ENCODE results near the gene HPDL.
"Not testable (repeated sequence)": the region's sequence is repeated elsewhere in the genome, so short reads cannot be mapped to it uniquely, and the experiment has no call there.

HPDL gene

GRCh38 chr1:45353685-45354084 lies 27.0 kb downstream of the HPDL start:
- no peak overlapping the region for H3K27ac ChIP-seq (ENCODE audit: low read depth, low read length)
- no peaks in the 10 kb centered on the region for H3K27me3 ChIP-seq (ENCODE audit: insufficient read depth, low read length)
- no peak overlapping the region for H3K4me3 ChIP-seq (ENCODE audit: low read depth, low read length)
- no peaks in the 10 kb centered on the region for H3K36me3 ChIP-seq (ENCODE audit: insufficient read depth, low read length)
- peaks cover 5% of the 10 kb centered on the region for H3K4me1 ChIP-seq (ENCODE audit: control insufficient read depth, insufficient read depth, low read length, unreplicated experiment)
- no peaks in the 10 kb centered on the region for H3K79me2 ChIP-seq (ENCODE audit: control insufficient read depth, insufficient read depth, low read length, unreplicated experiment)
- no peak overlapping the region for H2AFZ ChIP-seq (ENCODE audit: low read length, unreplicated experiment)

DNA sequence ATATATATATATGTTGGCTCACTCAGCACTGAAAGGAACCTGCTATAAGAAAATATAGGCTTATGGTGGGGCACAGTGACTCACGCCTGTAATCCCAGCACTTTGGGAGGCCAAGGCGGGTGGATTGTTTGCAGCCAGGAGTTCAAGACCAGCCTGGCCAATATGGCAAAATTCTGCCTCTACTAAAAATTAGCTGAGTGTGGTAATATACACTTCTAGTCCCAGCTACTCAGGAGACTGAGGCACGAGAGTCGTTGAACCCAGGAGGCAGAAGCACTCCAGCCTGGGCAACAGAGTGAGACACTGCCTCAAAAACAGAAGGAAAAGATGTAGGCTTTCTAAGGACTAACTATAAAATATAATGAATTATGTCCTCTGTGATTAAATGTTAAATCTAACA lies 28.1 kb downstream of the HPDL start:
- no peaks in the 10 kb centered on the region for H3K36me3 ChIP-seq (ENCODE audit: insufficient read depth, low read length)
- H2AFZ ChIP-seq (ENCODE audit: low read length, unreplicated experiment): no peak overlapping the region
- H3K79me2 ChIP-seq (ENCODE audit: control insufficient read depth, insufficient read depth, low read length, unreplicated experiment): no peaks in the 10 kb centered on the region
- H3K4me1 ChIP-seq (ENCODE audit: control insufficient read depth, insufficient read depth, low read length, unreplicated experiment): no peaks in the 10 kb centered on the region
- H3K27ac ChIP-seq (ENCODE audit: low read depth, low read length): no peak overlapping the region
- H3K27me3 ChIP-seq (ENCODE audit: insufficient read depth, low read length): no peaks in the 10 kb centered on the region
- H3K4me3 ChIP-seq (ENCODE audit: low read depth, low read length): no peak overlapping the region

- Histone ChIP-seq H3K79me2 (ENCODE audit: control insufficient read depth, insufficient read depth, low read length, unreplicated experiment) (no peaks in the 10 kb centered on the region), H3K36me3 (ENCODE audit: insufficient read depth, low read length) (no peaks in the 10 kb centered on the region), H3K4me3 (ENCODE audit: low read depth, low read length) (no peak overlapping the region), H3K4me1 (ENCODE audit: control insufficient read depth, insufficient read depth, low read length, unreplicated experiment) (peaks cover 8% of the 10 kb centered on the region), H3K27me3 (ENCODE audit: insufficient read depth, low read length) (no peaks in the 10 kb centered on the region), H3K27ac (ENCODE audit: low read depth, low read length) (no peak overlapping the region), H2AFZ (ENCODE audit: low read length, unreplicated experiment) (no peak overlapping the region)
Measured at GRCh38 chr1:45355683-45356082, 29.0 kb downstream of the HPDL start.

GRCh38 chr1:45356186-45356585 lies 29.5 kb downstream of the HPDL start:
- H3K79me2 ChIP-seq (ENCODE audit: control insufficient read depth, insufficient read depth, low read length, unreplicated experiment): no peaks in the 10 kb centered on the region
- H3K4me1 ChIP-seq (ENCODE audit: control insufficient read depth, insufficient read depth, low read length, unreplicated experiment): peaks cover 11% of the 10 kb centered on the region
- no peak overlapping the region for H3K4me3 ChIP-seq (ENCODE audit: low read depth, low read length)
- H3K36me3 ChIP-seq (ENCODE audit: insufficient read depth, low read length): no peaks in the 10 kb centered on the region
- no peaks in the 10 kb centered on the region for H3K27me3 ChIP-seq (ENCODE audit: insufficient read depth, low read length)
- no peak overlapping the region for H2AFZ ChIP-seq (ENCODE audit: low read length, unreplicated experiment)
- no peak overlapping the region for H3K27ac ChIP-seq (ENCODE audit: low read depth, low read length)

- H2AFZ ChIP-seq (ENCODE audit: low read length, unreplicated experiment): peak overlapping the region; percentile 90
- H3K4me3 ChIP-seq (ENCODE audit: low read depth, low read length): peak overlapping the region; percentile 49; the same call in 1 of the 2 replicates
- no peak overlapping the region for H3K27ac ChIP-seq (ENCODE audit: low read depth, low read length)
- no peaks in the 10 kb centered on the region for H3K79me2 ChIP-seq (ENCODE audit: control insufficient read depth, insufficient read depth, low read length, unreplicated experiment)
- peaks cover 11% of the 10 kb centered on the region for H3K4me1 ChIP-seq (ENCODE audit: control insufficient read depth, insufficient read depth, low read length, unreplicated experiment)
- H3K36me3 ChIP-seq (ENCODE audit: insufficient read depth, low read length): no peaks in the 10 kb centered on the region
- no peaks in the 10 kb centered on the region for H3K27me3 ChIP-seq (ENCODE audit: insufficient read depth, low read length)
Measured at GRCh38 chr1:45359882-45360513, 33.3 kb downstream of the HPDL start.

DNA sequence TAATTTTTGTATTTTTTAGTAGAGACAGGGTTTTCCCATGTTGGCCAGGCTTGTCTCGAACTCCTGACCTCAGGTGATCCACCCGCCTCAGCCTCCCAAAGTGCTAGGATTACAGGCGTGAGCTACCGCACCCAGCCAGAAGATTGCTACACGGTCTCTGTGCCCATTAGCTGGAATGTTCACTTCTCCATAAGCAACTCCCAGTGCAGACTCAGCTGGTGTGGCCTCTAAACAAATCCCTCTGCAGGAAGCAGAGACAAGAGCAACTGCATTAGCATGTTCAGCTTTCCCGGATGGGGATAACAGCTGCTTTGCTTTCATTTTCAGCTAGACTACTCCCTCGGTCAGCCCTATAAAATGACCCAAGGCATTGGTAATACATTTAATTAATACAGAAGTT lies 34.3 kb downstream of the HPDL start:
- Histone ChIP-seq H3K4me1 (ENCODE audit: control insufficient read depth, insufficient read depth, low read length, unreplicated experiment) (peaks cover 11% of the 10 kb centered on the region), H3K4me3 (ENCODE audit: low read depth, low read length) (peak overlapping the region; percentile 36), H2AFZ (ENCODE audit: low read length, unreplicated experiment) (peak overlapping the region; percentile 50)
- not testable (repeated sequence) for H3K27me3 ChIP-seq (ENCODE audit: insufficient read depth, low read length); H3K27ac ChIP-seq (ENCODE audit: low read depth, low read length); H3K36me3 ChIP-seq (ENCODE audit: insufficient read depth, low read length); H3K79me2 ChIP-seq (ENCODE audit: control insufficient read depth, insufficient read depth, low read length, unreplicated experiment)

DNA sequence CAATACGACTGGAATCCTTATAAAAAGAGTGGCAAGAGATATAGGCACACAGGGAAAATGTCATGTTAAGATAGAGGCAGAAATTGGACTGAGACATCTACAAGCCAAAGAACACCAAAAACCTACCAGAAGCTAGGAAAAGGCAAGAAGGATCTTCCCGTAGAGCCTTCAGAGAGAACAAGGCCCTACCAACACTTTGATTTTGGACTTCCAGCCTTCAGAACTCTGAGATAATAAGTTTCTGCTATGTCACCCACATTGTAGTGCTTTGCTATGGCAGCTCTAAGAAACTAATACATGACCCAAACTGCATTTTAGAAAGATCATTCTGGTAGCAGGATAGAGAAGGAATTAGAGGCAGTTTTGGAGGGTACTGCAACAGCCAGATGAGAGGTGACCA lies 37.6 kb downstream of the HPDL start:
- H2AFZ ChIP-seq (ENCODE audit: low read length, unreplicated experiment): no peak overlapping the region
- peaks cover 11% of the 10 kb centered on the region for H3K4me1 ChIP-seq (ENCODE audit: control insufficient read depth, insufficient read depth, low read length, unreplicated experiment)
- H3K27ac ChIP-seq (ENCODE audit: low read depth, low read length): no peak overlapping the region
- H3K27me3 ChIP-seq (ENCODE audit: insufficient read depth, low read length): no peaks in the 10 kb centered on the region
- no peaks in the 10 kb centered on the region for H3K36me3 ChIP-seq (ENCODE audit: insufficient read depth, low read length)
- H3K4me3 ChIP-seq (ENCODE audit: low read depth, low read length): no peak overlapping the region
- no peaks in the 10 kb centered on the region for H3K79me2 ChIP-seq (ENCODE audit: control insufficient read depth, insufficient read depth, low read length, unreplicated experiment)

GRCh38 chr1:45365051-45365450 lies 38.4 kb downstream of the HPDL start:
- no peak overlapping the region for H2AFZ ChIP-seq (ENCODE audit: low read length, unreplicated experiment)
- H3K36me3 ChIP-seq (ENCODE audit: insufficient read depth, low read length): no peaks in the 10 kb centered on the region
- no peaks in the 10 kb centered on the region for H3K79me2 ChIP-seq (ENCODE audit: control insufficient read depth, insufficient read depth, low read length, unreplicated experiment)
- no peaks in the 10 kb centered on the region for H3K27me3 ChIP-seq (ENCODE audit: insufficient read depth, low read length)
- H3K4me1 ChIP-seq (ENCODE audit: control insufficient read depth, insufficient read depth, low read length, unreplicated experiment): peaks cover 9% of the 10 kb centered on the region
- no peak overlapping the region for H3K27ac ChIP-seq (ENCODE audit: low read depth, low read length)
- no peak overlapping the region for H3K4me3 ChIP-seq (ENCODE audit: low read depth, low read length)

DNA sequence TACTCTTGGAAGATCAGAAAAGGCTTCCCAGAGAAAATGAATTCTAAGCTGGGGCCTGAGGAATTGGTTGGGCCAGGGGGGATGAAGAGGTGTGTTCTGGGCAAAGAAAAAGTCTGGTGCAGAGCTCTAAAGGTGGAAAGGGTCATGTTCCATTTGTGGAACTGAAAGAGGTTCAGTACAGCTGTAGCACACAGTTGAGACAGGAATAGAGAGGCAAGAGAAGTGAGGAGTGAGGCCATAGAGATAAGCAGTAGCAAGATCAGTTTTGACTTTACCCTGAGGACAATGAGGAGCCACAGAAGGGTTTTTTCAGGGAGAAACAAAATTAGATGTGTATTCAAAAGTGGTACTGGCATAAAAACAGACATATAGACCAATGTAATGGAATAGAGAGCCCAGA lies 43.9 kb downstream of the HPDL start:
- no peak overlapping the region for H2AFZ ChIP-seq (ENCODE audit: low read length, unreplicated experiment)
- no peak overlapping the region for H3K4me3 ChIP-seq (ENCODE audit: low read depth, low read length)
- no peaks in the 10 kb centered on the region for H3K36me3 ChIP-seq (ENCODE audit: insufficient read depth, low read length)

DNA sequence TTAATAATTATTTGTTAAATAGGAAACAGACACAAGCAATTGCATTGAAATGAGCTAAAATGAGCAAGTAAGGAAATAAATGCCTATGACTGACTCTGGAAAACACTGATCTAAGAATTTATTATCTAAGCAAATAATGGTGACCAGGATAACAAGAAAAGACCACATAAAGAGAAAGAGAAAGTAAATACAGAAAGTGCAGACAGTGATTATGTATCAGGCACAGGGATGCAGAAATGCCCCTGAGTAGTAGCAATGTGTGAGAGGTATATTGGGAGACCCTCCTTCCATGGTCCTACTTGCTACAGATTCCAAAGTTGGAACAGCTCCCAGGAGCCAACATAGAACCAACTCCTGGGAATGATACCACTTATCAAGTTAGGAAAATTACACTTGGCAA lies 46.9 kb downstream of the HPDL start:
- Histone ChIP-seq H3K4me1 (ENCODE audit: control insufficient read depth, insufficient read depth, low read length, unreplicated experiment) (no peaks in the 10 kb centered on the region), H3K79me2 (ENCODE audit: control insufficient read depth, insufficient read depth, low read length, unreplicated experiment) (no peaks in the 10 kb centered on the region), H3K4me3 (ENCODE audit: low read depth, low read length) (peak overlapping the region; percentile 51), H3K27ac (ENCODE audit: low read depth, low read length) (no peak overlapping the region), H3K36me3 (ENCODE audit: insufficient read depth, low read length) (no peaks in the 10 kb centered on the region), H3K27me3 (ENCODE audit: insufficient read depth, low read length) (no peaks in the 10 kb centered on the region), H2AFZ (ENCODE audit: low read length, unreplicated experiment) (peak overlapping the region; percentile 64)

More for the DNA sequence above, 43.9 kb downstream of the HPDL start:
- no peaks in the 10 kb centered on the region for H3K79me2 ChIP-seq (ENCODE audit: control insufficient read depth, insufficient read depth, low read length, unreplicated experiment)
- no peaks in the 10 kb centered on the region for H3K4me1 ChIP-seq (ENCODE audit: control insufficient read depth, insufficient read depth, low read length, unreplicated experiment)
- no peaks in the 10 kb centered on the region for H3K27me3 ChIP-seq (ENCODE audit: insufficient read depth, low read length)
- H3K27ac ChIP-seq (ENCODE audit: low read depth, low read length): no peak overlapping the region

- Histone ChIP-seq H3K27me3 (ENCODE audit: insufficient read depth, low read length) (no peaks in the 10 kb centered on the region), H3K4me3 (ENCODE audit: low read depth, low read length) (no peak overlapping the region), H3K27ac (ENCODE audit: low read depth, low read length) (no peak overlapping the region), H3K4me1 (ENCODE audit: control insufficient read depth, insufficient read depth, low read length, unreplicated experiment) (no peaks in the 10 kb centered on the region), H2AFZ (ENCODE audit: low read length, unreplicated experiment) (no peak overlapping the region), H3K79me2 (ENCODE audit: control insufficient read depth, insufficient read depth, low read length, unreplicated experiment) (no peaks in the 10 kb centered on the region), H3K36me3 (ENCODE audit: insufficient read depth, low read length) (no peaks in the 10 kb centered on the region)
Measured at GRCh38 chr1:45375104-45376090, 48.7 kb downstream of the HPDL start.

All from ACC112 (cell line).